IPS DF 4.7 (cell line): Measurements from ENCODE around the gene MTA2.

ENCODE experiments used
- DNase-seq: peaks from one replicate; pipeline ENCODE4 v3.0.0-alpha.2; 2013; ENCODE audit warnings: low spot score; ENCODE audit errors: extremely low read depth

The MTA2 gene

GRCh38 chr11:62612366-62613290, 11.0 kb upstream of the MTA2 start, which contains the start of the genes EML3 and ROM1:
Gene EML3, minus strand, starts transcription at chr11:62612775. Its CDS starts 318 bp downstream, at chr11:62612457.
Gene ROM1, plus strand, starts transcription at chr11:62613257. Its CDS starts 25 bp downstream, at chr11:62613282.
- no peak for DNase-seq

GRCh38 chr11:62611705-62612365, 10.2 kb upstream of the MTA2 start:
- DNase-seq: no peak

DNA sequence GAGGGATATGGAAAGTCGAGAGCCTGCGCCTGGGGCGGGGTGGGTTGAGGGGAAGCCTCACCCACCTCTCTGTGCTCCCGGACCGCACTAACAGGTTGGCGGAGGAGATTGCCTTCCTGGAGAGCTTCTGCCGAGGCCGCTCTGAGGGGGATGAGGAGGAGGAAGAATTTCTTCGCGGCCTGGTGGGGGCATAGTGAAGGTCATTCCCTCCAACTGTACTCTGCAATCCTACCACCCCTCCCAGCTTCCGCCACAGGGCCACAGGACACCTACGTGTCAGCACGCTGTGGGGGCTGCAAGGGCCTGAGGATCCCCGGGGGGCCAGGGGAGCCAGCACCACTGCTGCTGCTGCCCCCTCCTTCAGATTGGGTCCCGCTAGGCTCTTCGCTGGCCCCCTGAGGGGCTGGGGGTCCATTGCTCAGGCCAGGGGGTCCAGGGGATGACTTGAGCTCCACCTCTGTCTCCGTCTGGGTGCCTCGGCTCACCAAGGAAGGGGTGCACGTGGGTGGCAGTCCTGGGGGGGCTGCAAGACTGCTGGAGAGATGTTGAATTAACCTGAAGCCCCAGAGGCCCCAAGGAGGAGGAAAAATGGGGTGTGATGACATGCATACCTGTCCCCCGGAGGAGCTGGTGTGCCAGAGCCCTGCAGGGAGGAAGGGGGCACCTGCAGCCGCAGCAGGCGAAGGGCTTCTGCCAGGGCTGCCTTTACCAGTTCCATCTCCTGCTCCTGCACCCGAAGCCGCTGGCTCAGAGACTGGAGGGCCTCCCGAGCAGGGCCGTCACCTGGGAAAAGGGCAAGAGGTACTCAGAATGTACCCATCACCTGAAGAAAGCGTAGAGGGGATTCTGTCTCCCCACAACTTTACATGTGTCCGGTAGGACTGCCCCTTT, 9.4 kb upstream of the MTA2 start:
- DNase-seq: no peak

GRCh38 chr11:62610403-62610802, 8.7 kb upstream of the MTA2 start:
- DNase-seq: no peak

GRCh38 chr11:62608776-62609175, 7.1 kb upstream of the MTA2 start:
- DNase-seq: no peak

DNA sequence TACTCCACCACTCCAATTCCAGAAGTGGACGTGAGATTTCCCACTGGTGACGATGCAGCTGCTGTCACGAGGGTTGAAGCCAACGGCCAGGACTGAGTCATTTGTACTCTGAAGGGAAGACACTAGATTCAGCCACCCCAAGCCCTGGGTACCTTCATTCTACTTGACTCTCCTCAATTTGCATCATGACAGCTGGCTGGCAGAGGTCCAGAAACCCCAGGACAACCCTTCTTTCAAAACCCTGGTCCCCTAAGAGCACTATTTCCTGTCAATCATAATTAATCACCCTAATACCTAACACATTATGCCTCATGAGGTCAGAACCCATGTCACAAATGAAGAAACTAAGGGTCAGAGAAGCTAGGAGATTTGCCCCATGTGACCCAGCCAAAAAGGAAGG, 6.0 kb upstream of the MTA2 start:
- no peak for DNase-seq

- no peak for DNase-seq
These were observed 4.2 kb upstream of the MTA2 start for GRCh38 chr11:62605902-62606301.

DNA sequence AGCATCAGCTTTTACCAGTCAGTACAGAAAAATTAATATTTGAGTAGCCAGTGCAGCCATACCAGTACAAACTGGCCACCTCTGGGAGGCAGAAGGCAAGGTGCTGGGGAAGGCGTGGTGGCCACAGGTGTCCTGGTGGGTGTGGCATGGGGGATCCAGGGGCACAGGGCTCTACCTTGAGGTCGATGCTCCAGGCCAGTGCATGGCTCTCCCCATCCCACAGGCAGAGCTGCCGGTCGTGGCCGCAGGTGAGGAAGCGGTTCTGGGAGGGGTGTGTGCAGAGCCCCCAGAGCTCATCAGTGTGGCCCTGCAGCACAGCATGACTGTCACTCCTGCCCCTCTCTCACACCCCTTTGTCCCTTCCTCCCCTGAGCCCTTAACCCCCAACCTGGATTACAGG, 3.8 kb upstream of the MTA2 start:
- DNase-seq: no peak

GRCh38 chr11:62604460-62605120, 2.9 kb upstream of the MTA2 start:
- DNase-seq: no peak

- no peak for DNase-seq
These were observed 2.2 kb upstream of the MTA2 start for GRCh38 chr11:62603776-62604299.

GRCh38 chr11:62603072-62603408, 1.4 kb upstream of the MTA2 start:
- no peak for DNase-seq

GRCh38 chr11:62602141-62603071, 741 bp upstream of the MTA2 start:
- no peak for DNase-seq

DNA sequence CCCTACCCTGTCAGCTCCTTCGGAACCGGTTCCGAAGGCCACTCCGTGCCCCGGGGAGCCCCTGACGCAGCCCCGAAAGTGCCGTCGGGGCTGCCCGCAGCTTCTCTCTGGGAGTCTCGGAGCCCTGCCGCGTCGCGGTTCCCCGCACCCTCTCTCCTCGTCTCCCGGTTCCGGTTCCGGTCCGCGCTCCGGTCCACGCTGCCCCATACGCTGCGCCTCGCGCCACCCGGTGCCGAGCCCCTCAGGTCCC, 618 bp downstream of the MTA2 start:
- no peak for DNase-seq

- DNase-seq: no peak
These were observed 1.1 kb downstream of the MTA2 start for GRCh38 chr11:62600367-62601121.

- DNase-seq: no peak
These were observed 1.8 kb downstream of the MTA2 start for GRCh38 chr11:62599901-62600300.

DNA sequence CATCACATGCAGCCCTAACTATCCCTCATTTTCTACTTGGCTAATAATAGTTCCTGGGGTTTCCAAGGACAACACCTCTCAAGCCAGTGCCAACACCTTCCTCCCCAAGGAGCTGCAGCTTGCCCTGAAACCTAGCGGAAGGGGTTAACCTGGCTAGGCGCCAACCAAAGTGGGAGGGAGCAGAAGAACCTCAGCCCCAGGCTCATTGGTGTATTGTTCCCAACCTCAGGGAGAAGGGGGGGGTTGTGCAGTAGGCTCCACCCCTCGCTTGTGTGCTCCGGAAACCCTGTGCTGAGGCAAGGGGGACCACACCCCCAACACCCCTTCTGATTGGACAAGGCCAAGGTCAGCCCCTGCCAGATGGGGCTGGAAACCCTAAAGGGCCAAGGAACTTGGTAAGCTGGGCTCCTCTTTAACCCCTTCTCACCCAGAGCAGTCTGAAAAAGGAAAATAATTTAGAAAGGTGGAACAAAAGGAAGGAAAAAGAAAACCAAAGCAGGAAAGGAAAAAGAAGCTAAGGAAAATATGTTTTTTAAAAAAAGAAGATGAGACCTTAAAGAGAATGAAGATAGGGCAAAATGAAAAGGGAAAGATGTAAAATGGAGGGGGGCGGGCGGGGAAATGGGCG, 2.5 kb downstream of the MTA2 start:
- no peak for DNase-seq

GRCh38 chr11:62595124-62595523, 6.5 kb downstream of the MTA2 start:
- DNase-seq: no peak

DNA sequence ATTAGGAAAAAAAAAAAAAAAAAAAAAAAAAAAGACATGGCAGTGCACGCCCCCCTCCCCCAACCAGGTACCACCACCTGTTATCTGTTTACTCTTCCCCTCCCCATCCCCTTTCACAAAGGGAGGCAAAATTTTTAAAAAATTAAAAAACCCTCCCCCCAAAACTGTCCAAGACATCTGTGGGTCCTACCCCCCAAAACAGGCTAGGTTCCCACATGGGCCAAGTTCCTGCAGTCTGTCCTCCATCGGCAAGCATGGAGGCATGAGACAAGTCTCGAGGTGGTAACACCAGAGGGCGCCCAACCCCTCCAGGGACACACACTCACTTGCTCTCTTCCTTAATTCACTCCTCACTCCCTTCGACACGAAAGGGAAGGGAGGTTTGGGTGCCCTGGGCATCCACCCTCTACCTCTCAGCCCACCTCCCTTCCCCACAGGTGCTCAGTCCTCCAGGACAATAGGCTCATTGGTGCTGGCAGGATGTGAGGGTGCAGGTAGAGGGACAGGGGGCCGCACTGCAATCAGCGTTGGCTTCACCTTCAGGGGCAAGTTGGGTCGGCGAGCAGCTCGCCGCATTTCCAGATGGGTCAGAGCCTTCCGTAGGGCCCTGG, 8.1 kb downstream of the MTA2 start:
- DNase-seq: no peak
